ENCODE results near the gene ADAMTS12.

The ADAMTS12 gene

DNA sequence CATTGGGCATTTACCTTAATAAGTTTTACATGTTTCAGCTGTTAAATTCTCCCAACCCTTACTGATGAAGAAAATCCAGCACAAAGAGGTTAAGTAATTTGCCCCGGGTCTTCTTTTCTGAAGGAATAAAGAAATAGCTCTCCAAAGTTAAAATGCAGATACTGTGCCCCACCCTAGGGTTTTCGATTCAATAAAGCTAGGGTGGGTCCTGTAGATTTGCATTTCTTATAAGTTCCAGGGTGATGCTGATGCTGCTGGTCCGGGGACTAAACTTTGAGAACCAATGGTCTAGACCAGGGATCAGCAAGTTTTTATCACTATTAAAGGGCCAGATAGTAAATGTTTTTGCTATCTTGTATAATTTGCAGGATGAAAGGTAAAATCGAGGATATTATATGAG lies 156.7 kb downstream of the ADAMTS12 start:
- Histone ChIP-seq H2AFZ (ENCODE audit: low read depth, low read length) (no peak overlapping the region), H3K4me3 (ENCODE audit: insufficient read depth in 1 of 2, low read depth in 1 of 2, low read length in 2 of 2) (no peak overlapping the region), H3K36me3 (ENCODE audit: control insufficient read depth in 1 of 2, insufficient read depth in 2 of 2, low read depth in 1 of 2, low read length in 2 of 2) (peaks cover 8 to 15% of the 10 kb centered on the region in 2 experiments), H3K27ac (ENCODE audit: low read length, poor library complexity, severe bottlenecking) (no peak overlapping the region), H3K18ac (ENCODE audit: low read depth in 1 of 2, low read length in 2 of 2) (peak overlapping the region in 1 of 2 experiments; percentile 48), H2BK12ac (ENCODE audit: low read length in 2 of 2) (no peak overlapping the region), H3K4me2 (ENCODE audit: low read length, poor library complexity, severe bottlenecking) (no peak overlapping the region), H4K91ac (ENCODE audit: low read length) (no peak overlapping the region), H3K79me1 (replicated peaks; ENCODE audit: low read length, poor library complexity, severe bottlenecking) (peaks cover 31% of the 10 kb centered on the region), H2AK5ac (ENCODE audit: low read length, severe bottlenecking) (peak overlapping the region; percentile 89), H3K14ac (ENCODE audit: low read length in 2 of 2) (no peak overlapping the region), H2BK15ac (ENCODE audit: low read depth, poor library complexity, severe bottlenecking) (no peak overlapping the region), H4K8ac (ENCODE audit: low read length) (no peak overlapping the region), H3K4me1 (ENCODE audit: control insufficient read depth, insufficient read depth, low read depth, low read length) (peaks cover 28% of the 10 kb centered on the region), H3K9me3 (ENCODE audit: control insufficient read depth, low read length) (no peaks in the 10 kb centered on the region), H3K9ac (ENCODE audit: low read length) (no peak overlapping the region), H2BK5ac (ENCODE audit: low read depth, low read length, poor library complexity, severe bottlenecking) (no peak overlapping the region), H3K23ac (ENCODE audit: low read length in 2 of 2) (no peak overlapping the region), H3K27me3 (ENCODE audit: control insufficient read depth in 1 of 2, insufficient read depth in 1 of 2, low read length in 2 of 2) (no peaks in the 10 kb centered on the region), H2BK120ac (ENCODE audit: low read depth, low read length) (peak overlapping the region; percentile 57), H3K4ac (ENCODE audit: low read depth in 1 of 2, low read length in 2 of 2) (peak overlapping the region in 1 of 2 experiments; percentile 50)
- no peak for DNase-seq
- WGBS = 82% methylated on average over 3 of the region's 4 CpGs

GRCh38 chr5:33734537-33734936 lies 157.3 kb downstream of the ADAMTS12 start:
- Histone ChIP-seq H3K4me2 (ENCODE audit: low read length, poor library complexity, severe bottlenecking) (no peak overlapping the region), H3K23ac (ENCODE audit: low read length in 2 of 2) (no peak overlapping the region), H3K27ac (ENCODE audit: low read length, poor library complexity, severe bottlenecking) (no peak overlapping the region), H3K79me1 (replicated peaks; ENCODE audit: low read length, poor library complexity, severe bottlenecking) (peaks cover 30% of the 10 kb centered on the region), H2BK5ac (ENCODE audit: low read depth, low read length, poor library complexity, severe bottlenecking) (no peak overlapping the region), H2BK15ac (ENCODE audit: low read depth, poor library complexity, severe bottlenecking) (no peak overlapping the region), H2BK12ac (ENCODE audit: low read length in 2 of 2) (peak overlapping the region; percentile 20 to 75), H2AK5ac (ENCODE audit: low read length, severe bottlenecking) (peak overlapping the region; percentile 81), H3K27me3 (ENCODE audit: control insufficient read depth in 1 of 2, insufficient read depth in 1 of 2, low read length in 2 of 2) (no peaks in the 10 kb centered on the region), H2BK120ac (ENCODE audit: low read depth, low read length) (peak overlapping the region; percentile 50), H4K8ac (ENCODE audit: low read length) (peak overlapping the region; percentile 12), H4K91ac (ENCODE audit: low read length) (peak overlapping the region; percentile 11), H3K9me3 (ENCODE audit: control insufficient read depth, low read length) (no peaks in the 10 kb centered on the region), H2AFZ (ENCODE audit: low read depth, low read length) (no peak overlapping the region), H3K9ac (ENCODE audit: low read length) (peak overlapping the region; percentile 33), H3K4ac (ENCODE audit: low read depth in 1 of 2, low read length in 2 of 2) (no peak overlapping the region), H3K18ac (ENCODE audit: low read depth in 1 of 2, low read length in 2 of 2) (peak overlapping the region; percentile 37 to 73), H3K14ac (ENCODE audit: low read length in 2 of 2) (no peak overlapping the region), H3K4me3 (ENCODE audit: insufficient read depth in 1 of 2, low read depth in 1 of 2, low read length in 2 of 2) (no peak overlapping the region), H3K4me1 (ENCODE audit: control insufficient read depth, insufficient read depth, low read depth, low read length) (peaks cover 28% of the 10 kb centered on the region), H3K36me3 (ENCODE audit: control insufficient read depth in 1 of 2, insufficient read depth in 2 of 2, low read depth in 1 of 2, low read length in 2 of 2) (peaks cover 6 to 11% of the 10 kb centered on the region in 2 experiments)
- 21% methylated on average over 2 of the region's 3 CpGs for WGBS
- DNase-seq = peak; percentile 61

DNA sequence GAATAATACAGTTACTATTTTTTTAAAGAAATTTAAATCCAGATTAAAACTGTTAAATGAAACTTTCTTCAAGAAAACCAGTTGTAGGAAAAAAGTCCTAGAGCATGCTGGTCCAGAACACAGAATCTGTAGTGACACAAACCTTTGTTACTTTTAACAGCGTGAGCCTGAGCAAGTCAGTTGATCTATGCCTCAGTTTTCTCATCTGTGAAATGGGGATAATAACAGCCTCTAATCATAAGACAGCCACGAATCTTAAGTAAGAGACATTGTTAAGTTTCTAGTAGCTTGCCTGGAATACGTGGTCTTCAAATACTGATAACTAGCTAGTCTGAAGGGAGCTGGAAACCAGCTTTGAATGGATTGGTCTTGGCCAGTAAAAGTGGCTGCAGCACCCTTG lies 158.6 kb downstream of the ADAMTS12 start:
- Histone ChIP-seq H4K91ac (ENCODE audit: low read length) (peak overlapping the region; percentile 93), H3K4me1 (ENCODE audit: control insufficient read depth, insufficient read depth, low read depth, low read length) (peaks cover 28% of the 10 kb centered on the region), H2BK120ac (ENCODE audit: low read depth, low read length) (peak overlapping the region; percentile 64), H2BK5ac (ENCODE audit: low read depth, low read length, poor library complexity, severe bottlenecking) (no peak overlapping the region), H4K8ac (ENCODE audit: low read length) (peak overlapping the region; percentile 85), H2AFZ (ENCODE audit: low read depth, low read length) (no peak overlapping the region), H3K9me3 (ENCODE audit: control insufficient read depth, low read length) (no peaks in the 10 kb centered on the region), H3K23ac (ENCODE audit: low read length in 2 of 2) (no peak overlapping the region), H3K4me3 (ENCODE audit: insufficient read depth in 1 of 2, low read depth in 1 of 2, low read length in 2 of 2) (no peak overlapping the region), H3K36me3 (ENCODE audit: control insufficient read depth in 1 of 2, insufficient read depth in 2 of 2, low read depth in 1 of 2, low read length in 2 of 2) (peaks cover 3% of the 10 kb centered on the region in 2 experiments), H3K79me1 (replicated peaks; ENCODE audit: low read length, poor library complexity, severe bottlenecking) (peaks cover 26% of the 10 kb centered on the region), H2AK5ac (ENCODE audit: low read length, severe bottlenecking) (peak overlapping the region; percentile 4), H3K4ac (ENCODE audit: low read depth in 1 of 2, low read length in 2 of 2) (peak overlapping the region; percentile 68 to 77), H3K14ac (ENCODE audit: low read length in 2 of 2) (no peak overlapping the region), H3K4me2 (ENCODE audit: low read length, poor library complexity, severe bottlenecking) (no peak overlapping the region), H3K9ac (ENCODE audit: low read length) (no peak overlapping the region), H2BK15ac (ENCODE audit: low read depth, poor library complexity, severe bottlenecking) (no peak overlapping the region), H3K18ac (ENCODE audit: low read depth in 1 of 2, low read length in 2 of 2) (peak overlapping the region; percentile 22 to 78), H3K27me3 (ENCODE audit: control insufficient read depth in 1 of 2, insufficient read depth in 1 of 2, low read length in 2 of 2) (no peaks in the 10 kb centered on the region), H2BK12ac (ENCODE audit: low read length in 2 of 2) (peak overlapping the region; percentile 75 to 96), H3K27ac (ENCODE audit: low read length, poor library complexity, severe bottlenecking) (no peak overlapping the region)
- 98% methylated on average over 3 of the region's 3 CpGs for WGBS
- DNase-seq = no peak

DNA sequence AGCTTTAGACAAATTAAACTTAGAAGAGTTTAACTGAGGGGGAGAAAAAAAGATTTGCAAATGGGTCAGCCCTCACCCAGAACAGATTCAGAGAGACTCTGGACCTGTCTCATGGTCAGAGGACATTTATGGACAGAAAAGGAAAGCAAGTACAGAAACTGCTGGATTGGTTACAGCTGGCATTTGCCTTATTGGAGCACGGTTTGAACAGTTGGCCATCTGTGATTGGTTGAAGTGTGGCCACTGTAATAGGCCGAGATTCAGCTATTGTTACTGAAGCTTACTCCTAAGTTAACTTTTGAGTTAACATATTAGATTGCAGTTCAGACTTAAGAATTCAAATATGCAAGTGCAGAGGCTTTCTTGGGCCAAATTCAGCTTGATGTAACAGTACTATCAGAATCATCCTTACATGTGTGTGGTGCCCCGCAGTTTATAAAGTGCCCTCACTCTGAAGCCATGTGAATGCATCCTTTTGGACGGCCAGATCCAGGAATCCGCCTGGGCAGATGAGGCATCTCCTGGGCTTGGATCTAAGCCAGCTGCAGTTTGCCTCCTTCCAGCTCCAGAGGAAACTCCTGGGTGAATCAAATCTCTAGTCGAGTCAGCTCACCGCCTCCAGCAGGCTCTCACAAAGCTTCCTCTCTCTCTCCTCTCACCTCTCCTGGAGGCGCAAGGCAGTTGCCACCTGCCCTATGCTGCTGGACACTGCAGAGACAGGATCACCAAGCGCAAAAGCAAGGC lies 165.2 kb downstream of the ADAMTS12 start:
- H3K27me3 ChIP-seq (ENCODE audit: control insufficient read depth in 1 of 2, insufficient read depth in 1 of 2, low read length in 2 of 2) = no peaks in the 10 kb centered on the region
- WGBS = 86% methylated on average over 9 of the region's 9 CpGs

More for the DNA sequence above, 165.2 kb downstream of the ADAMTS12 start:
- Histone ChIP-seq H2BK5ac (ENCODE audit: low read depth, low read length, poor library complexity, severe bottlenecking) (no peak overlapping the region), H4K91ac (ENCODE audit: low read length) (peak overlapping the region; percentile 43), H3K9ac (ENCODE audit: low read length) (peak overlapping the region; percentile 80), H3K9me3 (ENCODE audit: control insufficient read depth, low read length) (no peaks in the 10 kb centered on the region), H3K79me1 (replicated peaks; ENCODE audit: low read length, poor library complexity, severe bottlenecking) (peaks cover 30% of the 10 kb centered on the region), H2AK5ac (ENCODE audit: low read length, severe bottlenecking) (no peak overlapping the region), H3K4me1 (ENCODE audit: control insufficient read depth, insufficient read depth, low read depth, low read length) (peaks cover 20% of the 10 kb centered on the region), H2BK15ac (ENCODE audit: low read depth, poor library complexity, severe bottlenecking) (no peak overlapping the region), H3K14ac (ENCODE audit: low read length in 2 of 2) (no peak overlapping the region), H3K36me3 (ENCODE audit: control insufficient read depth in 1 of 2, insufficient read depth in 2 of 2, low read depth in 1 of 2, low read length in 2 of 2) (peaks cover 3 to 5% of the 10 kb centered on the region in 2 experiments), H2AFZ (ENCODE audit: low read depth, low read length) (no peak overlapping the region), H3K4me3 (ENCODE audit: insufficient read depth in 1 of 2, low read depth in 1 of 2, low read length in 2 of 2) (no peak overlapping the region), H2BK12ac (ENCODE audit: low read length in 2 of 2) (no peak overlapping the region), H3K4me2 (ENCODE audit: low read length, poor library complexity, severe bottlenecking) (no peak overlapping the region), H3K18ac (ENCODE audit: low read depth in 1 of 2, low read length in 2 of 2) (peak overlapping the region in 1 of 2 experiments; percentile 40), H3K23ac (ENCODE audit: low read length in 2 of 2) (no peak overlapping the region), H3K27ac (ENCODE audit: low read length, poor library complexity, severe bottlenecking) (no peak overlapping the region), H2BK120ac (ENCODE audit: low read depth, low read length) (no peak overlapping the region), H4K8ac (ENCODE audit: low read length) (no peak overlapping the region), H3K4ac (ENCODE audit: low read depth in 1 of 2, low read length in 2 of 2) (no peak overlapping the region)
- DNase-seq = no peak

All from mesenchymal stem cell (in vitro differentiated cells and primary cell).